NCI-H510A treated with DMSO at 0.1 percent for 48 hours (cell line): ENCODE measurements around the gene PCDHGB2.
"Not testable (repeated sequence)": the region's sequence is repeated elsewhere in the genome, so short reads cannot be mapped to it uniquely, and the experiment has no call there.

Source experiments
- DNase-seq: peaks from one replicate; lab custom pipeline; 2025; lab: John Stamatoyannopoulos, UW

PCDHGB2 gene

DNA sequence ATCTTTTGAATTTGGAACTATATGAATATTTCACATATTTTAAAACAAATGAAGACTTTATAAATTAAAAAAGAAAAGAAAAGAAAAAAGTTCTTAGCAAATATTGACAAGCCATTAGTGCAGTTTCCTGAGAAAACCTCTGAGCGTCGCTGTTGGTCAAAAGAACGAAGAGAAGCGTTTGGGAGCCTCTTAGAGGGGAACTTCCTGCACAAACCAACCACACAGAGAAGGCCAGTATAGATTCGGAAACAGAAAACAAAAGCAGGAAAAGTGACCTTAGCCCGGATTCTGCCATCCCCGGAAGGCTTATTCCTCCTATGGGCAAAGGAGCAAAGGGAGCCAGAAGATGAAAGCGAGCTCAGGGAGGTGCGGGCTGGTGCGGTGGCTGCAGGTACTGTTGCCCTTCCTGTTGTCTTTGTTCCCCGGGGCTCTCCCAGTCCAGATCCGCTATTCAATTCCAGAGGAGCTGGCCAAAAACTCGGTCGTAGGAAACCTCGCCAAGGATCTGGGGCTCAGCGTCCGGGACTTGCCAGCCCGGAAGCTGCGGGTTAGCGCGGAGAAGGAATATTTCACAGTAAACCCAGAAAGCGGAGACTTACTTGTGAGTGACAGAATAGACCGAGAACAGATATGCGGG is at the start of gene PCDHGB2:
TSS of gene PCDHGB2 (plus strand) at position 205 of the 637 bp plus-strand sequence. CDS start at position 347, 142 bp downstream.
- no peak for DNase-seq

DNA sequence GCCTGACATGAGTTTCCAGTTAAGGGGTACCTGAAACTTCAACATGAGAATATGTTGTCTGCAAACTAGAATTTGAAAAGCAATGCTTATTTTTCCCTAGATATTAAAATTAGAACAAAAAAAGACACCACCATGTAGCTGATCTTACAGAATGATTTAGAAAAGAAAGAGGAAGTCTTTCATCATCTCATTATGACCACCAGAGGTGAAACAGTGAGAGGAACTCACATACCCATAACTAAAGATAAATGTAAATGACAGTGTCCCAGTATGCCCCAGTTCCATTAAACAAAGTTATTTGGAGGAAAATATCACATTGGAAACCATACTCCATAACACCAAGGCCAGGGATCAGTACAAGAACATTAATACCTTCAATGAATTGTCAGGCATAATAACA is 46.1 kb upstream of the PCDHGB2 start:
- DNase-seq: no peak

DNA sequence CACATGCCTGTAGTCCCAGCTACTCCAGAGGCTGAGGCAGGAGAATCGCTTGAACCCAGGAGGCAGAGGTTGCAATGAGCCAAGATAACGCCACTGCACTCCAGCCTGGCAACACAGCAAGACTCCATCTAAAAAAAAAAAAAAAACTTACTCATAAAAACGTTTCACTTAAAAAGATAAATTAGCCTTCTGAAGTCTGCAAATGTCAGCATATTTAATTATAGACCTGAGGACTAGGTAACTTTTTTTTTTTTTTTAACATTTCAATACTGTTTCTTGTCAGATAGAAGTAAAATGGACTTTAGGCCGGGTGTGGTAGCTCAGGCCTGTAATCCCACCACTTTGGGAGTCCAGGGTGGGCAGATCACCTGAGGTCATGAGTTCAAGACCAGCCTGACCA is 42.8 kb upstream of the PCDHGB2 start:
- DNase-seq: not testable (repeated sequence)

DNA sequence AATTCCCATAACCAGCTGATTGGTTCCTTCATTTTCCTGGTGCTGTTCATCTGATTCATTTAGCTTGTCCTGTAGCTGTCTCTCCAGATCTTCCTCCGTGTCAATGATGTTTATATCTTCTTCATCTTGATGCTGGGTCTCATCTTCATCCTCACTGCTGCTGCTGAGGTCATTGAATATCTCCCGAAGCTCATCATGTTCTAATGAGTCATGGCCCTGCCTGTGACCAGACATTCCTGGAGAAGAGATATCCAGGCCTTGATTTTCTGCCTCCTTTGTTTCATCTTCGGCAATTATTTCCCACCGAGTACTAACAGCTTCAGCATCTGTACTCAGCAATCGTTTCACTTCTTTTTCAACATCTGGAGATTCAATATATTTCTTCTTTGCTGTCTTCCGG is 40.6 kb upstream of the PCDHGB2 start:
- DNase-seq: no peak

DNA sequence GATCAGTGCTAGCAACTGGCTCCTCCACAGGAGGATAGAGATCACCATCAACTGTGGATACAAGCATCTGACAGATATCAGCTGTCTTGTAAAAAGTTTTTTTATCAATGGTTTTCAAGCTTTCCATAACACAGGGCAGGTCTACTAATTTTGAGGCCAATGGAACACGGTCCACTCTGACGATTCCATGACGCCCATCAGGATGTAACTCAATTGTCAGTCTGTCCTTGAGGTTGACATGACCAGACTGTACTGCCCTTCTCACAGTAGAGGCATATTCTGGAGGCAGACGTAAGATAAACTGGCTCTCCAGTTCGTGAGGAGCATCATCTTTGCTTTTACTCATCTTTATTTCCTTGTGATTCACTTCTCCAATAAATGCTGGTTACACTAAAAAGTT is 40.1 kb upstream of the PCDHGB2 start:
- no peak for DNase-seq

DNA sequence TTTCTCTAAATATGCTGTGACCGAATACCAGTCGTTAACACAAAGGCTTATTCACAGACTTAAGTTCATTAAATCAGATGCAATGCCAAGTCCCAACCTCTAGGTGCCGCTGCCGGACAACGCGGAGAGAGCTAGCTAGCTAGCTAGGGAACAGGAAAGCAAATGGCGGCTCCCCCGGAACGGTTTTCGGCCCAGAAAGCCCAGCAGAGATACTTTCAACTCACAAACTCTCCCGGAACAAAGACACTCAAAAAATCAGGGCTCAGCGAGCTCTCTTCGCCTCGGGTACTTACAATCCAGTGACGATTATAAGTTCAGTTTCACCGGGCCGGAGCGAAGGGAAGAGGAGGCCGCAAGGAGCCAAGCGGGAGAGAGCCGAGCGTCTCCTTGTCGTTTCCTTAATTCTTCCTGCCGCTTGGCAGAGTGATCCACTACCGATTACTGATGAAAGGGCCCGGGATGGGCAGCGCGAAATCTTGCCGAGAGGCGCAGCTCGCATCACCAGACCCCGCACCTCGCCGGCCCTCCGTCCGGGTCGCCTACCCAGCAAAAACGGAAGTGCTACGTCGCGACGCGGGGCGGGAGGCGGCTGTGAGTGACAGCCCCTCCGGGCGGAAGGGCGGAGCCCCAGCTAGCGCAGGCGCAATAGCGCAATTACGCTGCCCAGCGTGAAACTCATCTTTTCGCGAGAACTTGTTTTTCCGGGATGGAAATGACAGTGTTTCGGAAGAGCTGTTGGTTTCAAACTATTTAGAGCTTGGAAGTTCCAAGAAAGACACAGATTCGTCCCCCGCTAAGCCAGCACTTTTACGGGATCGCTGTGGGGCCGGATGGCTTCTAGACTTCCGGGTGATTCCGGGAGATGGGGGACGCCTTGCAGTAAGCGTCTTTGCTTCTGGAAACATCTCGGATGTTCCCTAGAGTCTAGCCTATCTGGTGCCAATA is 39.3 kb upstream of the PCDHGB2 start, which contains the start of gene TAF7:
TSS of gene TAF7 (minus strand) at position 560 of the 945 bp plus-strand sequence. CDS start 740 bp downstream, outside the sequence.
- peak; percentile 59 for DNase-seq

DNA sequence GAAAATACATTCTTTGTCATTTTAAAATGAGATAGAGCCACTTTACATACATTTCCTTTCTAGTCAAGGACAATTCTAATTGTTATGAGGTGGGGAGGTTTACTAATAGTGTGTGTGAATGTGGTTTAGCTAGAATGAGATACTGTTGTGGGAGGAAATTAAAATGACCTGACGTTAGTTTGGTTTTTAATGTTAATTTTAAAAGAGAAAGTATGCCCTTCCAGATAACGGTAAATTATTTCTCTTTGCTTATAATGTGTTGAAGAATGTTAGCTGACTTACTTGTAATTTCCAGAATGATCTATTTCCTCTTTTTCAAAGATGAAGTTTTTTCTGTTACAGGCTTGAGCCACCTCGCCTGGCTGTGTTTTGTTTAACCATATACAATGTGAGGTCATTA is 37.5 kb upstream of the PCDHGB2 start:
- no peak for DNase-seq

DNA sequence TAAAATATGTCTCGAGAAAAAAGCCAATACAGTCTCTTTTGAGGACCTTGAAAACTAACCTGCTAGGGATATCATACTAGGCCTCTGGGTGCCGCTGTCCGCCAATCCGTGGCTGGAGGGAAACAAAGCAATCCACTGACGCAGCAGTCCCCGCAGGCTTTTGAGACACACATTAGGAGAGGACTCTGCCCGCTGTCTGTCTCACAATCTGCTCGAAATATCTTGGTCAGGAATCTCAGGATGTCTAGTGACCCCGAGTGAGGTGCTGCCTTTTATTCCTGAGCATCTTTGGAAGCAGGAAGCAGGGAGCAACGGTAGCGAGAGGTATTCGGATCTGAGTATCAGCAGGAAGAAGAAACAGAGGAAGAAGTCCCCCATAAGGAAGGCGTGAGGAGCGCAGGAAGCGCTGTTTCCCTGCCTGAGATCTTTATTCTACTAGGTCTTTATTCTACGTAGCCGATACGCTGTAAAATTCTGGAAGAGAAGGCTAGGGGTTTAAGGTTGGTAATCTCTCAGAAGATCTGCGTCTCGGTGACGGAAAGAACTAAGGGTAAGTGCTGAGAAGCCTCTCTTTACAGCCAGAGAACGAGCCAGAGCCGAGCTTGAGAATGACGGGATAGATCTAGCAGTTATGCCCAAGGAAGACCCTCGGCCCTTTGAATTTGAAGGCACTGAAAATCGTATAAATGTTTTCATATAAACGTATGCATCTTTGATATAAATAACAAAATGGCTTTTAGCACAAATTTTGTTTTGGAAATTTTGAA is 33.5 kb upstream of the PCDHGB2 start:
- DNase-seq: no peak

DNA sequence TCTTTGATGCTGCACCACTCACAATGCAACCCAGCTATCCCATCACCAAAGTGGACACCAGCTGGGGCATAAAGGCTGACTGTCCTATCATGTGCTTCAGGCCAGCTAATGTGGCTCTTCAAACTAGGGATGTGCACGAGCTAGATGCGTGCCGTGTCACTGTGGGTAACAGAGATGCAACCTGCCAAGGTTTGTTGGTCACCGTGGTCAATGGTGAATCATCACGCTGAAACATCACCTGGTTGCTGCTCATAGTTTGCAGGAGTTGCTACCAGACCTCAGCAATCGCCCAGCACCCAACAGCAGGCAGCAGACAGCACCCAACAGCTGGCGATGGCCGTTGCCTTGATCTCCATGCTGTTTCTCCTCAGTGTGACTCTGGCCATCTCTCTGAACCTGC is 31.6 kb upstream of the PCDHGB2 start:
- no peak for DNase-seq

DNA sequence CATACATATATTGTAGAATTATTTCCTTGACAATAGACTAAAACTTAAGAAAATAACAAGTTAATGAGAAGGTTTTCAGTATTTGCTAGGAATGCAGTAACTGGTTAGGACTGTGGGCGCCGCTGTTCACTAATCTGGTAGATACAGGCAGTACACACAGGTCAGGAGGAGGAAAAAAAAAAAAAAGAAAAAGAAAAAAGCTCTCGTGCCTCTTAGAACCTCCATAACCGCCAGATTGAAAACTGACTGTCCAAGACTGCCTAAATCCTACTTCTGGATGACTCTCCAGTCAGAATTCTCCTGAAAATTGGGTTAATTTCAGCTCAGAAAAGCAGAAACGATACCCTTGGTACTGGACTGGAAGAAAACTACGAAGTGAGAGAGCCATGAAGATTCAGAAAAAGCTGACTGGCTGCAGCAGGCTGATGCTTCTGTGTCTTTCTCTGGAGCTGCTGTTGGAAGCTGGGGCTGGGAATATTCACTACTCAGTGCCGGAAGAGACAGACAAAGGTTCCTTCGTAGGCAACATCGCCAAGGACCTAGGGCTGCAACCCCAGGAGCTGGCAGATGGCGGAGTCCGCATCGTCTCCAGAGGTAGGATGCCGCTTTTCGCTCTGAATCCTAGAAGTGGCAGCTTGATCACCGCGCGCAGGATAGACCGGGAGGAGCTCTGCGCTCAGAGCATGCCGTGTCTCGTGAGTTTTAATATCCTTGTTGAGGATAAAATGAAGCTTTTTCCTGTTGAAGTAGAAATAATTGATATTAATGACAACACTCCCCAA is 29.3 kb upstream of the PCDHGB2 start, which contains the start of gene PCDHGA1:
TSS of gene PCDHGA1 (plus strand) at position 216 of the 782 bp plus-strand sequence.
- peak; percentile 32 for DNase-seq

DNA sequence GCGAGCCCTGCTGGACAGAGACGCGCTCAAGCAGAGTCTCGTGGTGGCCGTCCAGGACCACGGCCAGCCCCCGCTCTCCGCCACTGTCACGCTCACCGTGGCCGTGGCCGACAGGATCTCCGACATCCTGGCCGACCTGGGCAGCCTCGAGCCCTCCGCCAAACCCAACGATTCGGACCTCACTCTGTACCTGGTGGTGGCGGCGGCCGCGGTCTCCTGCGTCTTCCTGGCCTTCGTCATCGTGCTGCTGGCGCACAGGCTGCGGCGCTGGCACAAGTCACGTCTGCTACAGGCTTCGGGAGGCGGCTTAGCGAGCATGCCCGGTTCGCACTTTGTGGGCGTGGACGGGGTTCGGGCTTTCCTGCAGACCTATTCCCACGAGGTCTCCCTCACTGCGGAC is 27.2 kb upstream of the PCDHGB2 start:
- DNase-seq: not testable (repeated sequence)

DNA sequence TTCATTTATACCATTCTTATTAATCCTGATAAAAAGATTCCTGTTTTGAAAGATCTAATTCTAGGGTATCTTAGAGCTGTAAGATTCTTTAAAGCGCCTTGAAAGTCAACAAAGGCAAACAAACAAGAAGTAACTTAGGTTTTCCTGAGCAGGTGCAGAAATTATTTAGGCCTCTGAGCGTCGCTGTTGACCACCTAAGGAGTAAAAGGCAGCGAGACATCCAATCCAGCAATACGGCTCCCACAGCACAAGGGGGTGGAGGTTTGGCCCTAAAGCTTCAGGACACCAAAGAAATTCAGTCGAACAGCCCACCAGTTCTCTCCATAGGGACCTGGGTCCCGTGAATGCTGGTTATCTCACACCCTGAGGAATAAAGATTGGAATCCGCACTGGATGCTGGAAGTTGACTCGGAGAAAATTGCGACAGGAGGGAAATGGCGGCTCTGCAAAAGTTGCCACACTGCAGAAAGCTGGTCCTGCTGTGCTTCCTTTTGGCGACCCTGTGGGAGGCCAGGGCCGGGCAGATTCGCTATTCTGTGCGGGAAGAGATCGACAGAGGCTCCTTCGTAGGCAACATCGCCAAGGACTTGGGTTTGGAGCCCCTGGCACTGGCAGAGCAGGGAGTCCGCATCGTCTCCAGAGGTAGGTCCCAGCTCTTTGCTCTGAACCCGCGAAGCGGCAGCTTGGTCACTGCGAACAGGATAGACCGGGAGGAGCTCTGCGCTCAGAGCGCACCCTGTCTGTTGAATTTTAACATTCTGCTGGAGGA is 21.1 kb upstream of the PCDHGB2 start, which contains the start of gene PCDHGA2:
TSS of gene PCDHGA2 (plus strand) at position 223 of the 769 bp plus-strand sequence.
- DNase-seq: no peak

DNA sequence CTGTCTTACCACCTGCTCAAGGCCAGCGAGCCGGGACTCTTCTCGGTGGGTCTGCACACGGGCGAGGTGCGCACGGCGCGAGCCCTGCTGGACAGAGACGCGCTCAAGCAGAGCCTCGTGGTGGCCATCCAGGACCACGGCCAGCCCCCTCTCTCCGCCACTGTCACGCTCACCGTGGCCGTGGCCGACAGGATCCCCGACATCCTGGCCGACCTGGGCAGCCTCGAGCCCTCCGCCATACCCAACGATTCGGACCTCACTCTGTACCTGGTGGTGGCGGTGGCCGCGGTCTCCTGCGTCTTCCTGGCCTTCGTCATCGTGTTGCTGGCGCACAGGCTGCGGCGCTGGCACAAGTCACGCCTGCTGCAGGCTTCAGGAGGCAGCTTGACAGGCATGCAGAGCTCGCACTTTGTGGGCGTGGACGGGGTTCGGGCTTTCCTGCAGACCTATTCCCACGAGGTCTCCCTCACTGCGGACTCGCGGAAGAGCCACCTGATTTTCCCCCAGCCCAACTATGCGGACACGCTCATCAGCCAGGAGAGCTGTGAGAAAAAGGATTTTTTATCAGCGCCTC is 18.9 kb upstream of the PCDHGB2 start:
- DNase-seq: not testable (repeated sequence)

DNA sequence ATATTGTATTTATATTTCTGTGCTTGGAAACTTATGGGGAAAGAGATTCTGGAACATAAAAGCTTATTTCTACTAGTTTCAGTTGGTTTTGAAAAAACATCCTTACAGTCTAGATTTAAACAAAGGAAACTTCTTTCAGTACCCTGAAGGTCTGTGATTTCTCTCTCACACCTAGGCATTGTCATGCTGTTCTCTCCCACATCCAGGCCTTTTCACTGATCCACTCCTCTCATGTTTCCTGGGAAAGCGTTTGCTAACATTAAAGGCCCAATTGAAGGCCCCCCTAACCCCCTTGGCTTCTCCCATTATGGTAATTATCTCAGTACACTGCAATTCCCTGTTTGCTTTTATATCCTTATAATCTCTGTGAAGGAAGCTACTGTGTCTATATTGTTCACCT is 17.0 kb upstream of the PCDHGB2 start:
- DNase-seq: no peak

DNA sequence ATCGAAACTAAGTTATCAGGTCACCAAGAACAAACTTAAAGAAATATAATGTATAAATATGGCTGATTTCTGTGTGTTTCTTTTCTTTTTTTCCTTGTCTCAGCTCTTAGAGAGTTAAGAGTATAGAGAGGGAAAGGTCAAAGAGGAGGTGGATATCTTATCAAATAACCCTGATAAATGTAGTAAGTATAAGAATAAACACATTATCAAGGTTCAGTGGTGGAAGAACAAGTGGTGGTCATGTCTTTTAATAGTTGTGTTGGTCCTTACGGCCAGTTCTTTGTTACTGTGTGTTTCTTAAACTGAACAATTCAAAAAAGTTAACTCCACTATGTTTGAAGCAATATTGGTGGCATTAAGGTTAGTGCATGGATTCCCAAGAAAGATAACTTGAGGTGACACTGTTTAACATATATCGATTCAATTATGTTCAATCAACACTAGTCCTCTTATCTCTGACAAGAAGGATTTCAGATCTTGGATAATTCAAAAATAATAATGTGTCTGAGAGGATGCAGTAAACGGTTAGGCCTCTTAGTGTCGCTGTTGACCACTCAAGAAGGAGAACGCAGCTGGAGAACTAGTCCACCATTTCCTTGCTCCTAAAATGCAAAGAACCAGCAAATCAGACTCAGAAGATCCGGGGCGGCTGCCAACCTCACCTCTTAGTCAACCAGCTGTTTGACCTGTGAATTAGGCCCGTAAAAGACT is 16.4 kb upstream of the PCDHGB2 start, which contains the start of gene PCDHGA3:
TSS of gene PCDHGA3 (plus strand) at position 588 of the 711 bp plus-strand sequence. CDS start 205 bp downstream, outside the sequence.
- peak; percentile 77 for DNase-seq

DNA sequence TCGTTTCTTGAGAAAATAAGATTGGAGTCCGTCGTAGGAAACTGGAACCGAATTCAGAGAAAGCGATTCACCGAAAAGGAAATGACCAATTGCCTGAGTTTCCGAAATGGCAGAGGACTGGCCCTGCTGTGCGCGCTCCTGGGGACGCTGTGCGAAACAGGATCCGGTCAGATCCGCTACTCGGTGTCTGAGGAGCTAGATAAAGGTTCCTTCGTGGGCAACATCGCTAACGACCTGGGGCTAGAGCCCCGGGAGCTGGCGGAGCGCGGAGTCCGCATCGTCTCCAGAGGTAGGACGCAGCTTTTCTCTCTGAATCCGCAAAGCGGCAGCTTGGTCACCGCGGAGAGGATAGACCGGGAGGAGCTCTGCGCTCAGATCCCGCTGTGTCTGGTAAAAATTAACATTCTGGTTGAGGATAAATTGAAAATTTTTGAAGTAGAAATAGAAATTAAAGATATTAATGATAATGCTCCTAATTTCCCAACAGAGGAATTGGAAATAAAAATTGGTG is 15.8 kb upstream of the PCDHGB2 start:
- DNase-seq: peak; percentile 77

DNA sequence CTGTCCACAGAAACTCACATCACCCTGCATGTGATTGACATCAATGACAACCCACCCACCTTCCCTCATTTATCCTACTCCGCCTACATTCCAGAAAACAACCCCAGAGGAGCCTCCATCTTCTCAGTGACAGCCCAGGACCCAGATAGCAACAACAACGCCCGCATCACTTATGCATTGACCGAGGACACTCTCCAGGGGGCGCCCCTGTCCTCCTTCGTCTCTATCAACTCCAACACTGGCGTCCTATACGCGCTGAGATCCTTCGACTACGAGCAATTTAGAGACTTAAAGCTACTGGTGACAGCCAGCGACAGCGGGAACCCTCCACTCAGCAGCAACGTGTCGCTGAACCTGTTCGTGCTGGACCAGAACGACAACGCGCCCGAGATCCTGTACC is 14.5 kb upstream of the PCDHGB2 start:
- no peak for DNase-seq

DNA sequence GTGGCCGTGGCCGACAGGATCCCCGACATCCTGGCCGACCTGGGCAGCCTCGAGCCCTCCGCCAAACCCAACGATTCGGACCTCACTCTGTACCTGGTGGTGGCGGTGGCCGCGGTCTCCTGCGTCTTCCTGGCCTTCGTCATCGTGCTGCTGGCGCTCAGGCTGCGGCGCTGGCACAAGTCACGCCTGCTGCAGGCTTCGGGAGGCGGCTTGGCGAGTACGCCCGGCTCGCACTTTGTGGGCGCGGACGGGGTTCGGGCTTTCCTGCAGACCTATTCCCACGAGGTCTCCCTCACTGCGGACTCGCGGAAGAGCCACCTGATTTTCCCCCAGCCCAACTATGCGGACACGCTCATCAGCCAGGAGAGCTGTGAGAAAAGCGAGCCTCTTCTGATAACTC is 13.8 kb upstream of the PCDHGB2 start:
- DNase-seq: not testable (repeated sequence)
